ENCODE measurements around the gene KSR2.

- TF ChIP-seq CEBPB (IDR thresholded peaks at IDR 0.05; ENCODE audit: low read depth, low read length): no peak
- no peak for TF ChIP-seq CTCF (conservative IDR thresholded peaks at IDR 0.05; ENCODE audit: low read depth, low read length)
- no peak for TF ChIP-seq MAZ (IDR thresholded peaks at IDR 0.05; ENCODE audit: borderline replicate concordance, low read depth, low read length)
- TF ChIP-seq POLR2A (IDR thresholded peaks at IDR 0.05; ENCODE audit: low read depth, low read length): no peak
- TF ChIP-seq FOS (IDR thresholded peaks at IDR 0.05; ENCODE audit: low read depth, low read length): no peak
- no peak for TF ChIP-seq BHLHE40 (IDR thresholded peaks at IDR 0.05; ENCODE audit: low read depth, low read length)
- TF ChIP-seq SMC3 (IDR thresholded peaks at IDR 0.05; ENCODE audit: low read depth, low read length): no peak
- no peak for TF ChIP-seq ELK1 (IDR thresholded peaks at IDR 0.05; ENCODE audit: borderline replicate concordance, low read depth, low read length)
- TF ChIP-seq NFE2L2 (IDR thresholded peaks at IDR 0.05; ENCODE audit: low read depth, low read length): no peak
- no peak for TF ChIP-seq RAD21 (IDR thresholded peaks at IDR 0.05; ENCODE audit: low read length)
- TF ChIP-seq USF2 (IDR thresholded peaks at IDR 0.05; ENCODE audit: low read depth, low read length): no peak
- no peak for TF ChIP-seq CHD1 (IDR thresholded peaks at IDR 0.05; ENCODE audit: low read depth, low read length)
These were observed 435.1 kb downstream of the KSR2 start for GRCh38 chr12:117533687-117534086.

Data from IMR-90 (cell line).